Adrenal gland (tissue), 5 donors: Measurements from ENCODE around the gene C19orf38.

Experiments used
- POLR2A ChIP-seq, 2 donors: fragments of 450-650 bp; IDR thresholded peaks; one replicate each; pipeline ENCODE4 v1.6.1; 2017; ENCODE audit warnings: antibody characterized with exemption in 2 of 2, mild to moderate bottlenecking in 2 of 2, moderate library complexity in 1 of 2
- TF ChIP-seq, protein P1 (sequence below), 6 experiments: fragments of 450-650 bp in 4 of 6; fragments of 200-600 bp in 2 of 6; sonication (generic) in 1 of 6; IDR thresholded peaks; 1 replicate in 5 of 6; 2 replicates in 1 of 6; pipeline versions ENCODE4 v1.5.1 to v1.8.0; 2016 to 2021; ENCODE audit warnings: antibody characterized with exemption in 6 of 6, mild to moderate bottlenecking in 2 of 6, moderate library complexity in 1 of 6
- donor health status: DM: no; HTN: no; CAD: no.

- TF ChIP-seq, protein P1, sequence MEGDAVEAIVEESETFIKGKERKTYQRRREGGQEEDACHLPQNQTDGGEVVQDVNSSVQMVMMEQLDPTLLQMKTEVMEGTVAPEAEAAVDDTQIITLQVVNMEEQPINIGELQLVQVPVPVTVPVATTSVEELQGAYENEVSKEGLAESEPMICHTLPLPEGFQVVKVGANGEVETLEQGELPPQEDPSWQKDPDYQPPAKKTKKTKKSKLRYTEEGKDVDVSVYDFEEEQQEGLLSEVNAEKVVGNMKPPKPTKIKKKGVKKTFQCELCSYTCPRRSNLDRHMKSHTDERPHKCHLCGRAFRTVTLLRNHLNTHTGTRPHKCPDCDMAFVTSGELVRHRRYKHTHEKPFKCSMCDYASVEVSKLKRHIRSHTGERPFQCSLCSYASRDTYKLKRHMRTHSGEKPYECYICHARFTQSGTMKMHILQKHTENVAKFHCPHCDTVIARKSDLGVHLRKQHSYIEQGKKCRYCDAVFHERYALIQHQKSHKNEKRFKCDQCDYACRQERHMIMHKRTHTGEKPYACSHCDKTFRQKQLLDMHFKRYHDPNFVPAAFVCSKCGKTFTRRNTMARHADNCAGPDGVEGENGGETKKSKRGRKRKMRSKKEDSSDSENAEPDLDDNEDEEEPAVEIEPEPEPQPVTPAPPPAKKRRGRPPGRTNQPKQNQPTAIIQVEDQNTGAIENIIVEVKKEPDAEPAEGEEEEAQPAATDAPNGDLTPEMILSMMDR (IDR thresholded peaks at IDR 0.05): no peak
- no peak for TF ChIP-seq POLR2A (IDR thresholded peaks at IDR 0.05)
Observed at GRCh38 chr19:10895920-10896319, 47.7 kb downstream of the C19orf38 start.
